Neural progenitor cell (in vitro differentiated cells): Measurements from ENCODE around the gene RPF1. TPM values are rescaled to one million over a fixed set of nuclear protein-coding genes. Genes with fewer than 3 reads are reported as not detected.

Experiments used
- DNase-seq: peaks from one replicate; pipeline ENCODE4 v3.0.0-alpha.2; 2016; ENCODE audit warnings: low spot score
- H2AFZ ChIP-seq: fragments of 200-600 bp; sonication (generic); replicated peaks from 2 replicates; pipeline ENCODE4 v1.6.1; 2016; ENCODE audit warnings: antibody characterized with exemption
- H3F3A ChIP-seq: fragments of 200-600 bp; sonication (generic); 2 replicates; pipeline ENCODE4 v1.6.1; 2016; ENCODE audit warnings: antibody characterized with exemption, low read depth
- H3K27ac ChIP-seq: fragments of 200-600 bp; sonication (generic); 2 replicates; pipeline ENCODE4 v1.5.1; 2016; ENCODE audit warnings: mild to moderate bottlenecking
- H3K27me3 ChIP-seq: fragments of 200-600 bp; sonication (generic); 2 replicates; pipeline ENCODE4 v1.6.1; 2016; ENCODE audit warnings: mild to moderate bottlenecking, moderate library complexity
- H3K36me3 ChIP-seq: fragments of 200-600 bp; sonication (generic); 2 replicates; pipeline ENCODE4 v1.5.1; 2016
- H3K4me1 ChIP-seq: fragments of 200-600 bp; sonication (generic); 2 replicates; pipeline ENCODE4 v1.6.1; 2016; ENCODE audit warnings: mixed run types
- H3K4me2 ChIP-seq: fragments of 200-600 bp; sonication (generic); 2 replicates; pipeline ENCODE4 v1.6.1; 2016
- H3K4me3 ChIP-seq: fragments of 200-600 bp; sonication (generic); 2 replicates; pipeline ENCODE4 v1.5.1; 2016
- H3K79me2 ChIP-seq: fragments of 200-600 bp; sonication (generic); 2 replicates; pipeline ENCODE4 v1.6.1; 2016; ENCODE audit warnings: low read depth
- H3K9ac ChIP-seq: fragments of 200-600 bp; sonication (generic); 2 replicates; pipeline ENCODE4 v1.6.1; 2016
- H3K9me3 ChIP-seq: fragments of 200-600 bp; sonication (generic); 2 replicates; pipeline ENCODE4 v1.5.1; 2016; ENCODE audit warnings: low read depth
- H4K20me1 ChIP-seq: fragments of 200-600 bp; sonication (generic); 2 replicates; pipeline ENCODE4 v1.6.1; 2016; ENCODE audit warnings: low read depth
- H3K27ac Mint-ChIP-seq: 3 replicates; pipeline ENCODE4 v1.8.0; 2021; ENCODE audit warnings: mixed read lengths
- H3K27me3 Mint-ChIP-seq: 2 replicates; pipeline ENCODE4 v1.8.0; 2022; ENCODE audit warnings: low read depth, mild to moderate bottlenecking, inconsistent platforms, moderate library complexity, mixed read lengths; ENCODE audit not compliant: insufficient read depth
- H3K36me3 Mint-ChIP-seq: 3 replicates; pipeline ENCODE4 v1.8.0; 2021; ENCODE audit warnings: mixed read lengths
- H3K4me1 Mint-ChIP-seq: 3 replicates; pipeline ENCODE4 v1.8.0; 2021; ENCODE audit warnings: mixed read lengths
- H3K4me3 Mint-ChIP-seq: 3 replicates; pipeline ENCODE4 v1.8.0; 2021; ENCODE audit warnings: mild to moderate bottlenecking, moderate library complexity, mixed read lengths
- H3K9me3 Mint-ChIP-seq: 3 replicates; pipeline ENCODE4 v1.8.0; 2020; ENCODE audit warnings: mixed read lengths
- CTCF ChIP-seq: fragments of 200-600 bp; sonication (generic); IDR thresholded peaks from 2 replicates; pipeline ENCODE4 v1.5.1; 2017; ENCODE audit warnings: antibody characterized with exemption, mild to moderate bottlenecking
- EZH2 ChIP-seq: fragments of 200-600 bp; sonication (generic); IDR thresholded peaks from 2 replicates; pipeline ENCODE4 v1.6.1; 2017; ENCODE audit warnings: antibody characterized with exemption, mild to moderate bottlenecking, moderate library complexity
- EZH2phosphoT487 ChIP-seq: fragments of 200-600 bp; sonication (generic); IDR thresholded peaks from 2 replicates; pipeline ENCODE4 v1.6.1; 2017; ENCODE audit warnings: antibody characterized with exemption
- total RNA-seq: library from RNA; depleted of rRNA; stranded (reverse); fragments of >200 nt; gene quantifications from 2 replicates; pipeline ENCODE4 v1.2.3, GENCODE V29; 2015; ENCODE audit warnings: low replicate concordance

Gene RPF1
- total RNA-seq, 1 donor from 2014 or later = 81.6 TPM

GRCh38 chr1:84479998-84480397 lies 932 bp downstream of the RPF1 start:
- Histone ChIP-seq H4K20me1 (peaks cover 28% of the 10 kb centered on the region), H3K4me2 (peak overlapping the region; percentile 91), H3K36me3 (peaks cover 7% of the 10 kb centered on the region), H3F3A (no peaks in the 10 kb centered on the region), H2AFZ (no peak overlapping the region), H3K9ac (peak overlapping the region; percentile 43), H3K27me3 (peaks cover 37% of the 10 kb centered on the region), H3K27ac (no peak overlapping the region), H3K9me3 (no peaks in the 10 kb centered on the region), H3K4me1 (peaks cover 9% of the 10 kb centered on the region), H3K4me3 (peak overlapping the region; percentile 66), H3K79me2 (peaks cover 43% of the 10 kb centered on the region)
- Mint-ChIP-seq H3K9me3 (peaks cover 15% of the 10 kb centered on the region), H3K36me3 (peaks cover 8% of the 10 kb centered on the region), H3K4me3 (peak overlapping the region; percentile 100), H3K4me1 (peaks cover 16% of the 10 kb centered on the region), H3K27me3 (peaks cover 10% of the 10 kb centered on the region), H3K27ac (no peak overlapping the region)
- DNase-seq = no peak
- TF ChIP-seq CTCF (no peak), EZH2 (no peak), EZH2phosphoT487 (no peak)

- H3K4me1 Mint-ChIP-seq = peaks cover 16% of the 10 kb centered on the region
- peaks cover 31% of the 10 kb centered on the region for H3K27me3 ChIP-seq
- DNase-seq = no peak
- peak overlapping the region; percentile 66 for H3K4me3 ChIP-seq
- H3K27ac Mint-ChIP-seq = no peak overlapping the region
- H3F3A ChIP-seq = no peaks in the 10 kb centered on the region
- H4K20me1 ChIP-seq = peaks cover 28% of the 10 kb centered on the region
- no peaks in the 10 kb centered on the region for H3K9me3 ChIP-seq
- H3K4me2 ChIP-seq = peak overlapping the region; percentile 91
- H2AFZ ChIP-seq = no peak overlapping the region
- H3K4me1 ChIP-seq = peaks cover 9% of the 10 kb centered on the region
- TF ChIP-seq EZH2phosphoT487 (no peak), CTCF (no peak), EZH2 (no peak)
- H3K27me3 Mint-ChIP-seq = peaks cover 10% of the 10 kb centered on the region
- H3K4me3 Mint-ChIP-seq = peak overlapping the region; percentile 42
- H3K27ac ChIP-seq = no peak overlapping the region
- H3K36me3 Mint-ChIP-seq = peaks cover 9% of the 10 kb centered on the region
- peaks cover 46% of the 10 kb centered on the region for H3K79me2 ChIP-seq
- peaks cover 7% of the 10 kb centered on the region for H3K36me3 ChIP-seq
- H3K9ac ChIP-seq = no peak overlapping the region
- H3K9me3 Mint-ChIP-seq = peaks cover 15% of the 10 kb centered on the region
These were observed 1.6 kb downstream of the RPF1 start for GRCh38 chr1:84480650-84481049.

GRCh38 chr1:84481317-84481716 lies 2.3 kb downstream of the RPF1 start:
- Mint-ChIP-seq H3K27ac (no peak overlapping the region), H3K4me3 (no peak overlapping the region)
- H3K4me2 ChIP-seq = peak overlapping the region; percentile 91

More at GRCh38 chr1:84481317-84481716, 2.3 kb downstream of the RPF1 start:
- Histone ChIP-seq H3K27ac (no peak overlapping the region), H2AFZ (no peak overlapping the region), H3K9me3 (no peaks in the 10 kb centered on the region), H3K4me3 (no peak overlapping the region), H3K9ac (no peak overlapping the region), H3K4me1 (peaks cover 9% of the 10 kb centered on the region), H4K20me1 (peaks cover 28% of the 10 kb centered on the region), H3K36me3 (peaks cover 7% of the 10 kb centered on the region), H3F3A (no peaks in the 10 kb centered on the region), H3K79me2 (peaks cover 46% of the 10 kb centered on the region), H3K27me3 (peaks cover 24% of the 10 kb centered on the region)
- peaks cover 10% of the 10 kb centered on the region for H3K27me3 Mint-ChIP-seq
- no peak for DNase-seq
- TF ChIP-seq EZH2 (no peak), CTCF (no peak), EZH2phosphoT487 (no peak)
- peaks cover 14% of the 10 kb centered on the region for H3K36me3 Mint-ChIP-seq
- H3K4me1 Mint-ChIP-seq = peaks cover 16% of the 10 kb centered on the region
- H3K9me3 Mint-ChIP-seq = peaks cover 15% of the 10 kb centered on the region
